ENCODE measurements around the gene NXPH1.

Gene NXPH1

DNA sequence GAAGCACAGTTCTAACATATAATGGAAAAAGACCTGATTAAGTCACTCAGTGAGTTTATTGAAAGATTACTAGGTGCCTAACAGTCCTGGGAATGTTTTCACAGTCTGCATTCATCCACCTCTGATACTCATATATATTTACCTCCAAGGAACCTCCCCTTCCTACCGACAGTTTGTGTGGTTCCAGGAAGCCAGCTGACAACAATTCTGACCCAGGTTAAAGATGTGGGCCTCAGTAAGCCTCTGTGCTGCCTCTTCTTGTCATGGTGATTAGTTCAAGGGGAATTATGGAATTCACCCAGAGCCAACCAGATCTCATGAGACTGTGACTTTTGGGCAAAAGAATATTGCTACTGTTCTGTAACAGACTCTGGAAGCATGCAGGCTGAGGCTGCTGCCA, 186.8 kb downstream of the NXPH1 start:
- Histone ChIP-seq H3K4me3 (ENCODE audit: low read depth, low read length) (no peak overlapping the region), H3K9me3 (ENCODE audit: severe bottlenecking) (no peaks in the 10 kb centered on the region), H3K27me3 (ENCODE audit: insufficient read depth, low read depth, severe bottlenecking) (no peaks in the 10 kb centered on the region), H3K27ac (peak overlapping the region; percentile 18; the same call in 1 of the 2 replicates), H3K36me3 (no peaks in the 10 kb centered on the region)
- no peak for DNase-seq
- TF ChIP-seq, protein P1, sequence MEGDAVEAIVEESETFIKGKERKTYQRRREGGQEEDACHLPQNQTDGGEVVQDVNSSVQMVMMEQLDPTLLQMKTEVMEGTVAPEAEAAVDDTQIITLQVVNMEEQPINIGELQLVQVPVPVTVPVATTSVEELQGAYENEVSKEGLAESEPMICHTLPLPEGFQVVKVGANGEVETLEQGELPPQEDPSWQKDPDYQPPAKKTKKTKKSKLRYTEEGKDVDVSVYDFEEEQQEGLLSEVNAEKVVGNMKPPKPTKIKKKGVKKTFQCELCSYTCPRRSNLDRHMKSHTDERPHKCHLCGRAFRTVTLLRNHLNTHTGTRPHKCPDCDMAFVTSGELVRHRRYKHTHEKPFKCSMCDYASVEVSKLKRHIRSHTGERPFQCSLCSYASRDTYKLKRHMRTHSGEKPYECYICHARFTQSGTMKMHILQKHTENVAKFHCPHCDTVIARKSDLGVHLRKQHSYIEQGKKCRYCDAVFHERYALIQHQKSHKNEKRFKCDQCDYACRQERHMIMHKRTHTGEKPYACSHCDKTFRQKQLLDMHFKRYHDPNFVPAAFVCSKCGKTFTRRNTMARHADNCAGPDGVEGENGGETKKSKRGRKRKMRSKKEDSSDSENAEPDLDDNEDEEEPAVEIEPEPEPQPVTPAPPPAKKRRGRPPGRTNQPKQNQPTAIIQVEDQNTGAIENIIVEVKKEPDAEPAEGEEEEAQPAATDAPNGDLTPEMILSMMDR (IDR thresholded peaks at IDR 0.05; ENCODE audit: low read depth, low read length) = no peak

DNA sequence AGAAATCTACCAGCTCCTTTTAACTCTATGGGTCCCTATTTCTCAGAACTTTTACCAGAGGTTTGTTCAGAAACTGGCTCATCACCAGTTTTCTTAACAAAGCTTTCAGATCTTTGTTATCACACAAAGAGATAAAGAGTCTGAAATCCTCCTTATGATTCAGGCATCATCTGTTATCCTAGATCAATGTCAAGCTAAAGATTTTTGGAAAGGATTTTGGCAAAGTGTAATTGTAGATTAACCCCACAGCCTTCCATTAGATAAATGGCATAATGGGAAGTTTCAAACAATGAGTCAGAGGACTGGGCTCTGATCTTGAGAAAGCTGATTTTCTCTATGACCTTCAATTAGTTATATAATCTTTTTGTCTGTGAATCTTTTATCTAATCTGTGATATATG, 192.2 kb downstream of the NXPH1 start:
- DNase-seq = no peak
- Histone ChIP-seq H3K27me3 (ENCODE audit: insufficient read depth, low read depth, severe bottlenecking) (no peaks in the 10 kb centered on the region), H3K36me3 (no peaks in the 10 kb centered on the region), H3K9me3 (ENCODE audit: severe bottlenecking) (no peaks in the 10 kb centered on the region), H3K4me3 (ENCODE audit: low read depth, low read length) (no peak overlapping the region), H3K27ac (0 out of 2 replicates have a peak overlapping the region, but pooled peaks have one; percentile 6)
- TF ChIP-seq, protein P1 (IDR thresholded peaks at IDR 0.05; ENCODE audit: low read depth, low read length) = no peak

DNA sequence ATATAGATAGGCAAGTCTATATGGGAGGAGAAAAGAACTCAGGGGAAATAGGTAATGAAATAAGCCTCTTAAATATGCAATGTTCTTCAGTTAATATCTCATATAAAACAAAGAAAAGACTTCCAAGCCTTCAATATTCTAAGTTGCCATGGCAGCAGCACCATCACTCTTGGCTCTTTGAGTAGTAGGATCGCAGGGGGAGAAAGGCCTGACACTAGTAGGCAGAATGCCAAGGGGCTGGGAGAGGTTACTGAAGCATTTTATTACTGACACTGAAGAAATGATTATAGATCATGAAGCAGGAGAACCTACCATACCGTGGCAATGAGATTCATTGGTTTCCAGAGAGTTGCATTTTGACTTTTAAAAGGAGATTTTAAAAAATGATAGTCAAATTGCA, 193.9 kb downstream of the NXPH1 start:
- H3K27ac ChIP-seq = no peak overlapping the region
- no peak overlapping the region for H3K4me3 ChIP-seq (ENCODE audit: low read depth, low read length)
- H3K9me3 ChIP-seq (ENCODE audit: severe bottlenecking) = no peaks in the 10 kb centered on the region
- DNase-seq = no peak
- H3K36me3 ChIP-seq = no peaks in the 10 kb centered on the region
- H3K27me3 ChIP-seq (ENCODE audit: insufficient read depth, low read depth, severe bottlenecking) = no peaks in the 10 kb centered on the region
- TF ChIP-seq, protein P1 (IDR thresholded peaks at IDR 0.05; ENCODE audit: low read depth, low read length) = no peak

DNA sequence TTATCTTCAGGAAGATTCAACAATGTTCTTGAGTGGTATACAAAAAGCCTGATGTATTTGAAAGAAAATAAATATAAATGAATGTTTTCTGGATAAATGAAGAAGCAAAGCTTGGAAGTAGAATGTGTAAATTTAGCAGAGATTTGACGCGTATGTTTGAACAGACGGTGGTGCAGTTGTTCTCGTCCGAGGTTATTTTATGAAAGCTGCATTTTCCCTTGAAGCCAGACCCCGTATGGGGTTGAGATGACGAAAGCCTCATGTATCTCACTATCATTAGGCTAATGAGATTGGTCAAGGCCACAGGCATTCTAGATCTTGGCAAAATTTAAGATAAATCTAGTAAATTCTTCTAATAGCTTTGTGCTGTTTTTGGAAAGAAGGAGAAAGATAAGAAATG, 195.2 kb downstream of the NXPH1 start:
- H3K27ac ChIP-seq = no peak overlapping the region
- TF ChIP-seq, protein P1 (IDR thresholded peaks at IDR 0.05; ENCODE audit: low read depth, low read length) = no peak
- no peak for DNase-seq
- H3K9me3 ChIP-seq (ENCODE audit: severe bottlenecking) = no peaks in the 10 kb centered on the region
- no peaks in the 10 kb centered on the region for H3K36me3 ChIP-seq
- no peak overlapping the region for H3K4me3 ChIP-seq (ENCODE audit: low read depth, low read length)
- no peaks in the 10 kb centered on the region for H3K27me3 ChIP-seq (ENCODE audit: insufficient read depth, low read depth, severe bottlenecking)

DNA sequence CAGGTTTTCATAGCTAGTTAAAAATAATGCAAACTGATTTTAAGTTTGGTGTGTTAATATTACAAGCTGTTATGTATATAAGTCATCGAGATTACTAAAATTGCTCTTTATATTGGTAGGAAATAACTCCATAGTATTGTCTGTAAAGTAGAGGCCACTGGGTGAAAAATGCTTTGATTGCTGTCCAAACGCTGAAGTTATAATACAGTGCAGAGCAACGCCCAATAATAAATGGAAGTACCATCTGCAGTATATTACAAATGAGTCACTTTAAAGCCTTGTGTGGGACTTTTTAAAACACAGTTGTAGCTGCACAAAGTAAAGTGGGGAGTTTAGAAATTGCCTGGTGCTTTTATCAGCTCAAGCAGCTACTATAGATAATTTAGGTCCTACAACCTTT, 196.1 kb downstream of the NXPH1 start:
- TF ChIP-seq, protein P1 (IDR thresholded peaks at IDR 0.05; ENCODE audit: low read depth, low read length) = no peak
- no peak overlapping the region for H3K27ac ChIP-seq
- no peak for DNase-seq
- no peak overlapping the region for H3K4me3 ChIP-seq (ENCODE audit: low read depth, low read length)
- no peaks in the 10 kb centered on the region for H3K36me3 ChIP-seq
- no peaks in the 10 kb centered on the region for H3K9me3 ChIP-seq (ENCODE audit: severe bottlenecking)
- H3K27me3 ChIP-seq (ENCODE audit: insufficient read depth, low read depth, severe bottlenecking) = no peaks in the 10 kb centered on the region

DNA sequence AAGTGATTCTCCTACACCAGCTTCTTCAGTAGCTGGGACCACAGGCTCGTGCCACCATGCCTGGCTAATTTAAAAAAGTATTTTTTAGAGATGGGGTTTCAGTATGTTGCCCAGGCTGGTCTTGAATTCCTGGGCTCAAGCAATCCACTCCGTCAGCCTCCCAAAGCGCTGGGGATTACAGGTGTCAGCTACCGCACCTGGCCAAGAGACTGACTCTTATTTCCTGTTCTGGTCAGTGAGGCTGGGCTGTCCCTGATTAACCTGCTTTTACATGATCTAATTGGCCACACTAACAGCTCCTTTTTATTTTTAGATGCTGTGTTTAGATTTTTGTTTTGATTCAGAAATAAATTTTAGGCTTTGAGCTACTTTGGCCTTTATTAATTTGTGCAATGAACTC, 203.9 kb downstream of the NXPH1 start:
- no peak overlapping the region for H3K27ac ChIP-seq
- H3K9me3 ChIP-seq (ENCODE audit: severe bottlenecking) = no peaks in the 10 kb centered on the region
- no peak for DNase-seq
- H3K27me3 ChIP-seq (ENCODE audit: insufficient read depth, low read depth, severe bottlenecking) = no peaks in the 10 kb centered on the region
- no peaks in the 10 kb centered on the region for H3K36me3 ChIP-seq
- no peak overlapping the region for H3K4me3 ChIP-seq (ENCODE audit: low read depth, low read length)
- TF ChIP-seq, protein P1 (IDR thresholded peaks at IDR 0.05; ENCODE audit: low read depth, low read length) = no peak
